K562 (cell line): ENCODE measurements around the gene PJA1. TPM values are rescaled to one million over a fixed set of nuclear protein-coding genes. Genes with fewer than 3 reads are reported as not detected.

Source experiments
- ATAC-seq: fragments of 200-7000 bp; cut with Tn5 transposase; 3 replicates; pipeline ENCODE4 v1.9.1; 2020; ENCODE audit warnings: moderate library complexity
- BruUV-seq: library from RNA; stranded (reverse); fragments of 400-500 nt; replicated peaks from 2 replicates; lab custom pipeline; 2021; lab: Mats Ljungman, UMichigan
- CTCF ChIA-PET: fragments of 300-600 bp; formaldehyde crosslinking; extraction: SDS; loops from one replicate; lab custom pipeline; 2021; ENCODE audit warnings: low intra/inter-chr PET ratio; lab: Yijun Ruan, JAX
- POLR2A ChIA-PET: fragments of 300-600, 350-650 bp; sonication (Branson Sonifier 250); formaldehyde crosslinking; extraction: SDS; loops from one replicate; lab custom pipeline; 2021; ENCODE audit warnings: antibody characterized with exemption, inconsistent platforms; lab: Yijun Ruan, JAX
- DNase-seq, 4 experiments: peaks; one replicate each; pipeline versions ENCODE4 v3.0.0 to v3.0.0-alpha.2; 2011 to 2018; ENCODE audit warnings: low spot score in 3 of 4, mixed read lengths in 3 of 4; ENCODE audit errors: extremely low read depth in 1 of 4
- FAIRE-seq: peaks from 2 replicates; lab custom pipeline; 2011; peaks lifted over from hg19 to GRCh38; lab: Jason Lieb, UNC
- H2AFZ ChIP-seq: 2 replicates; pipeline ENCODE4 v1.6.0; 2011; ENCODE audit warnings: low read depth, low read length, control low read depth, inconsistent platforms
- H3K27ac ChIP-seq: fragments of 200-600 bp; 3 replicates; pipeline ENCODE4 v1.8.0; 2011; ENCODE audit warnings: low read depth, mild to moderate bottlenecking, control low read depth, inconsistent platforms, low read length, moderate library complexity, mixed read lengths; ENCODE audit errors: extremely low read depth
- H3K27me3 ChIP-seq, 2 experiments: fragments of 300-600 bp in 1 of 2; 2 replicates in 1 of 2; 3 replicates in 1 of 2; pipeline versions ENCODE4 v1.6.0 to v1.8.0; 2011; ENCODE audit warnings: inconsistent platforms in 2 of 2, low read length in 2 of 2, mild to moderate bottlenecking in 1 of 2, mixed read lengths in 1 of 2, moderate library complexity in 1 of 2; ENCODE audit not compliant: control insufficient read depth in 2 of 2, insufficient read depth in 2 of 2
- H3K36me3 ChIP-seq: fragments of 300-600 bp; 3 replicates; pipeline ENCODE4 v1.8.0; 2011; ENCODE audit warnings: mild to moderate bottlenecking, low read length, inconsistent platforms; ENCODE audit not compliant: control insufficient read depth, insufficient read depth
- H3K4me1 ChIP-seq, 2 experiments: fragments of 200-600 bp in 1 of 2; replicated peaks in 1 of 2; 2 replicates in 1 of 2; 3 replicates in 1 of 2; pipeline versions ENCODE4 v1.5.1 to v1.8.0; 2011; ENCODE audit warnings: inconsistent platforms in 2 of 2, low read length in 2 of 2, mild to moderate bottlenecking in 1 of 2, mixed read lengths in 1 of 2, moderate library complexity in 1 of 2; ENCODE audit not compliant: control insufficient read depth in 2 of 2, insufficient read depth in 2 of 2
- H3K4me2 ChIP-seq: 2 replicates; pipeline ENCODE4 v1.6.1; 2011; ENCODE audit warnings: low read length, control low read depth, inconsistent platforms, mixed read lengths; ENCODE audit not compliant: insufficient read depth
- H3K4me3 ChIP-seq: fragments of 200-600 bp; sonication (generic), shearing (Covaris generic); 2 replicates; pipeline ENCODE4 v1.5.1; 2016; ENCODE audit warnings: control low read depth, inconsistent platforms
- H3K79me2 ChIP-seq: fragments of 200-600 bp; 3 replicates; pipeline ENCODE4 v1.8.0; 2011; ENCODE audit warnings: low read length, inconsistent platforms; ENCODE audit not compliant: control insufficient read depth, insufficient read depth
- H3K9ac ChIP-seq, 2 experiments: 2 replicates each; pipeline versions ENCODE4 v1.6.0 to v1.6.1; 2011; ENCODE audit warnings: low read depth in 2 of 2, low read length in 2 of 2, control low read depth in 1 of 2, inconsistent platforms in 1 of 2, mild to moderate bottlenecking in 1 of 2, mixed read lengths in 1 of 2; ENCODE audit not compliant: insufficient read depth in 1 of 2
- H3K9me1 ChIP-seq: one replicate; pipeline ENCODE4 v1.6.0; 2011; ENCODE audit warnings: inconsistent platforms, mild to moderate bottlenecking, low read length, moderate library complexity; ENCODE audit not compliant: control insufficient read depth, insufficient read depth
- H3K9me3 ChIP-seq: replicated peaks from 2 replicates; pipeline ENCODE4 v1.5.1; 2011; ENCODE audit warnings: low read depth, low read length, inconsistent platforms; ENCODE audit not compliant: control insufficient read depth, insufficient read depth
- H4K20me1 ChIP-seq: replicated peaks from 2 replicates; pipeline ENCODE4 v1.6.1; 2011; ENCODE audit warnings: low read length, inconsistent platforms, mixed read lengths; ENCODE audit not compliant: control insufficient read depth, insufficient read depth
- CBX1 ChIP-seq: sonication (generic); IDR thresholded peaks from 2 replicates; pipeline ENCODE4 v1.6.1; 2016; ENCODE audit warnings: antibody characterized with exemption, low read depth, mild to moderate bottlenecking
- CHD4 ChIP-seq: fragments of 200-600 bp; sonication (generic); IDR thresholded peaks from 3 replicates; pipeline ENCODE4 v1.6.1; 2012; ENCODE audit warnings: low read depth, mild to moderate bottlenecking, mixed read lengths, low read length, inconsistent platforms; ENCODE audit not compliant: insufficient read depth, insufficient replicate concordance, poor library complexity, severe bottlenecking
- ELF2 ChIP-seq: fragments of 250-450 bp; sonication (Bioruptor Pico); IDR thresholded peaks from 2 replicates; pipeline ENCODE4 v1.5.0; 2021; ENCODE audit warnings: mild to moderate bottlenecking
- GATA2 ChIP-seq: sonication (generic); formaldehyde crosslinking; IDR thresholded peaks from 2 replicates; pipeline ENCODE4 v1.4.0; 2020; ENCODE audit warnings: mild to moderate bottlenecking, missing genetic modification reagents
- MAFG ChIP-seq: fragments of 450-650 bp; conservative IDR thresholded peaks from 2 replicates; pipeline ENCODE4 v1.6.1; 2016; ENCODE audit warnings: missing genetic modification characterization, missing compliant biosample characterization
- MCM2 ChIP-seq: fragments of 450-650 bp; IDR thresholded peaks from 2 replicates; pipeline ENCODE4 v1.6.1; 2017; ENCODE audit warnings: low read depth, mild to moderate bottlenecking
- POLR3A ChIP-seq: IDR thresholded peaks from 2 replicates; pipeline ENCODE4 v1.6.1; 2011; ENCODE audit warnings: borderline replicate concordance, mild to moderate bottlenecking, moderate library complexity; ENCODE audit not compliant: insufficient read length, insufficient read depth; ENCODE audit errors: extremely low read depth
- POLR3G ChIP-seq: IDR thresholded peaks from 2 replicates; pipeline ENCODE4 v1.6.1; 2011; ENCODE audit not compliant: insufficient read length, insufficient replicate concordance; ENCODE audit errors: extremely low read depth
- TCF7 ChIP-seq: sonication (generic); IDR thresholded peaks from 2 replicates; pipeline ENCODE4 v1.6.1; 2016; ENCODE audit warnings: antibody characterized with exemption, borderline replicate concordance
- TFAP4 ChIP-seq: sonication (generic); formaldehyde crosslinking; IDR thresholded peaks from 2 replicates; pipeline ENCODE4 v1.8.0; 2022; ENCODE audit warnings: missing genetic modification reagents, mild to moderate bottlenecking, moderate library complexity, borderline replicate concordance
- ZFP91 ChIP-seq: sonication (generic); formaldehyde crosslinking; IDR thresholded peaks from 2 replicates; pipeline ENCODE4 v1.8.0; 2022; ENCODE audit warnings: mild to moderate bottlenecking, missing genetic modification reagents
- ZNF57 ChIP-seq: fragments of 450-650 bp; formaldehyde crosslinking; IDR thresholded peaks from 2 replicates; pipeline ENCODE4 v1.4.0; 2020; ENCODE audit warnings: mild to moderate bottlenecking, moderate library complexity
- WGBS: fragments of 100-300 bp; shearing (Covaris generic); methylation state at CpG from one replicate; pipeline ENCODE4 v1.1.6; 2016; ENCODE audit warnings: low coverage, mixed read lengths; ENCODE audit not compliant: insufficient coverage; ENCODE audit errors: missing lambda C conversion rate; 5-methylcytosine and 5-hydroxymethylcytosine counted together
- in situ Hi-C: fragments of 300-500 bp; cut with MboI; formaldehyde crosslinking; loops from 4 replicates; pipeline ENCODE4 v1.15.0; 2018; ENCODE audit warnings: inconsistent platforms, mixed read lengths
- intact Hi-C: fragments of 100-400 bp; cut with micrococcal nuclease; formaldehyde crosslinking; loops from 2 replicates; pipeline ENCODE4 v1.14.2; 2022
- polyA plus RNA-seq, 8 experiments: library from polyadenylated mRNA; depleted of rRNA in 4 of 8; stranded (reverse) in 5 of 8; unstranded in 3 of 8; fragments of >200 nt; fragmentation: Nextera tagmentation in 2 of 8; fragmentation: Illumina TruSeq in 1 of 8; extraction: Ambion mirVana in 2 of 8; extraction: Trizol in 1 of 8; gene quantifications; 2 replicates each; pipeline versions ENCODE4 v1.2.1 to v1.2.3, GENCODE V29; 2011 to 2014; ENCODE audit warnings: inconsistent platforms in 1 of 8, missing spikeins in 1 of 8
- total RNA-seq, 7 experiments: library from RNA; depleted of rRNA in 6 of 7; stranded (reverse); fragments of >200 nt in 6 of 7; fragmentation: Illumina TruSeq in 2 of 7; extraction: Trizol in 2 of 7; gene quantifications; 2 replicates each; pipeline versions ENCODE4 v1.2.1 to v1.2.3, GENCODE V29; 2011 to 2021; ENCODE audit warnings: low replicate concordance in 1 of 7
- TF ChIP-seq, protein P1 (sequence below): sonication (generic); formaldehyde crosslinking; IDR thresholded peaks from 2 replicates; pipeline ENCODE4 v1.8.0; 2022; ENCODE audit warnings: missing genetic modification reagents, mild to moderate bottlenecking, borderline replicate concordance

PJA1 gene
- total and polyA plus RNA-seq, 9 of the 15 experiments (the other 6 are each of a cell fraction or from before 2014, with no cell fraction given) = 1.6 to 6.0 (median 4.0) TPM

- no peak for TF ChIP-seq GATA2 (CRISPR knock-in tag)
- TF ChIP-seq MAFG (tag) = no peak
- no peak for TF ChIP-seq ZNF57 (CRISPR knock-in tag)
- no peak for TF ChIP-seq MCM2
- TF ChIP-seq TFAP4 (CRISPR knock-in tag) = no peak
- TF ChIP-seq, protein P1, sequence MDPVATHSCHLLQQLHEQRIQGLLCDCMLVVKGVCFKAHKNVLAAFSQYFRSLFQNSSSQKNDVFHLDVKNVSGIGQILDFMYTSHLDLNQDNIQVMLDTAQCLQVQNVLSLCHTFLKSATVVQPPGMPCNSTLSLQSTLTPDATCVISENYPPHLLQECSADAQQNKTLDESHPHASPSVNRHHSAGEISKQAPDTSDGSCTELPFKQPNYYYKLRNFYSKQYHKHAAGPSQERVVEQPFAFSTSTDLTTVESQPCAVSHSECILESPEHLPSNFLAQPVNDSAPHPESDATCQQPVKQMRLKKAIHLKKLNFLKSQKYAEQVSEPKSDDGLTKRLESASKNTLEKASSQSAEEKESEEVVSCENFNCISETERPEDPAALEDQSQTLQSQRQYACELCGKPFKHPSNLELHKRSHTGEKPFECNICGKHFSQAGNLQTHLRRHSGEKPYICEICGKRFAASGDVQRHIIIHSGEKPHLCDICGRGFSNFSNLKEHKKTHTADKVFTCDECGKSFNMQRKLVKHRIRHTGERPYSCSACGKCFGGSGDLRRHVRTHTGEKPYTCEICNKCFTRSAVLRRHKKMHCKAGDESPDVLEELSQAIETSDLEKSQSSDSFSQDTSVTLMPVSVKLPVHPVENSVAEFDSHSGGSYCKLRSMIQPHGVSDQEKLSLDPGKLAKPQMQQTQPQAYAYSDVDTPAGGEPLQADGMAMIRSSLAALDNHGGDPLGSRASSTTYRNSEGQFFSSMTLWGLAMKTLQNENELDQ (CRISPR knock-in tag) = no peak
- no peak for TF ChIP-seq ELF2
- TF ChIP-seq, all 486 proteins: peak for 0
Measured at GRCh38 chrX:69210581-69210980, 45.3 kb upstream of the PJA1 start (continued).

DNA sequence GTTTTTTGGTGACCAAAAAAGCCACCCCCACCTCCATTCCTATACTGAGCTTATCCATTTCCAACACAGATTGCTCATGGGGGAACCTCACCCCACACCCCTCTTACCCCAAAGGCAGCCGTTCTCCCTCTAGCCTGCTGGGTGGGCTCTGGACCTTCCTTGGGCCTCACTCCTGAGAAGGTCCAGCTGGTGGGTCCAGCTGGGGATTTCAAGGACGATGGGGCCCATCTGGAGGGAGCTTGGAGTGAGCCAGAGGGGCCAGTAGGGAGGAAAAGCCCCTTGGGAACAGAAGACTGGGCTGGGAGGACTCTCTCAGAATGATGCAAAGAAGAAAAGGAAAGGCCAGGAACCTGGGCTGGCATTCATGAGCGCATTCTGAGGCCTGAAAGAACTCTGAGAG lies 42.0 kb upstream of the PJA1 start:
- FAIRE-seq = no peak
- in situ Hi-C loops = no loop called here
- WGBS = 0% methylated on average over 2 of the region's 3 CpGs

More for the DNA sequence above, 42.0 kb upstream of the PJA1 start:
- no peak overlapping the region for H3K27ac ChIP-seq
- no peak overlapping the region for H3K4me3 ChIP-seq
- no peak overlapping the region for H3K9ac ChIP-seq
- intact Hi-C loops = no loop called here
- ATAC-seq = no peak
- 0 out of 5 replicates have a peak, but pooled peaks cover 0 to 9% of the 10 kb centered on the region in 2 experiments for H3K27me3 ChIP-seq
- no peaks in the 10 kb centered on the region for H3K79me2 ChIP-seq
- no peak overlapping the region for H2AFZ ChIP-seq
- no peaks in the 10 kb centered on the region for H3K9me3 ChIP-seq
- no peaks in the 10 kb centered on the region for H3K36me3 ChIP-seq
- TF ChIP-seq POLR3A = no peak
- TF ChIP-seq TCF7 = no peak
- no peak for TF ChIP-seq ZFP91 (CRISPR knock-in tag)
- TF ChIP-seq CHD4 = no peak
- no peak for TF ChIP-seq POLR3G
- no peak for TF ChIP-seq CBX1
- no peak for DNase-seq
- no peaks in the 10 kb centered on the region for H3K9me1 ChIP-seq
- no peaks in the 10 kb centered on the region for H4K20me1 ChIP-seq
- H3K4me1 ChIP-seq = no peaks in the 10 kb centered on the region
- H3K4me2 ChIP-seq = no peak overlapping the region
- no TSS peak for BruUV-seq
- ChIA-PET CTCF (no interaction called here), POLR2A (no interaction called here)
